Smooth muscle cell of the brain vasculature (primary cell): ENCODE data around the gene NT5C2.
A peak's percentile ranks its signal among the peaks of the same experiment; 100 is the strongest.

Experiments used
- DNase-seq: peaks from one replicate; pipeline ENCODE4 v3.0.0-alpha.2; 2012; ENCODE audit warnings: low read depth, low spot score

Gene NT5C2

DNA sequence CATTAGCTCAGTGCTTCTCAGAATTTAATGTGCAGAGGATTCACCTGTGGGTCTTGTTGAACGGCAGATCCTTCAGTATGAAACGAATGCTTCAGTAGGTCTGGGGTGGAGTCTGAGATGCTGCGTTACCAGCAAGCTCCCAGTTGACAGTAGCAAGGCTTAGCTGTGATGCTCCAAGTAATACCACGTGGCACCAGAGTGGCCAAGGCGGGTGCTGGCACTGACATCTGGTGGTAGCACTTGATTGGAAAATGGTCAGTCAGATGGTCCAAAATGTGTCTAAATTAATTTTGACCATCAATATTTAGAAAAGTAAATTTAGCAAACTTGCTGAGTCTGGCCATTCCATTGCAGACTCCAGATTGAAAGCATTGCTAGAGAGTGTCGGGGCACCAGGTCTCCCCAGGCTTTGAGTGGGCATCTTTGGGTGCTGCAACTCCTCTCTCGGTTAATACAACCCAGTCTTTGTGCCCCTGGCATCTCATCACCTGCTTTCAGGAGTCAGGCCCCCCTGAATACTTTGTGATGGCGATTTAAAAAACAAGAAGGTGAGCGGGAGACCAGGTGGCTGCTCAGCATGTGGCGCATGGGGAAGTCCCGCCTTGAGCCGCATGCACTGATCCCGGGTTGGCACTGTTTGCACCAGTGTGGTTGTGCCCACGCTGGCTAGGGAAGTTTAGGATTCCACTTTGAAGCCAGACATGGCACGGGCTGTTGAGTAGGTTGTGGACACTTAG lies 130.1 kb downstream of the NT5C2 start:
- DNase-seq = no peak

DNA sequence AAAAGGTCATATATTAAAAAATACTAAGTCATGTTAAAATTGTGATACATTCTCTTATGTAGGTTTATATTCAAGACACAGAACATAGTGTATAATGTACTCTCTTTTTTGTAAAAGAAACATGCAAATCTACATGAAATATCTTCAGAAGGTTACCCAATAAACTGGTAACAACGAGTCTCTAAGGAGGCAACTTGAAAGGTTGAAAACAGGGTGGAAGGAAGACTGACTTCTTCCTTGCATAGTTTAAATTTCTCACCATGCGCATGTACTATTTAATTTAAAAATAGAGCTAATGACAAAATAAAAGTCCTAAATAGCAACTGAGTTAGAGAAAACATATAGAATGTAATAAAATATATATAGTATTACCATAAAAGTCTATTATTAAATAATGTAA lies 132.5 kb downstream of the NT5C2 start:
- no peak for DNase-seq

DNA sequence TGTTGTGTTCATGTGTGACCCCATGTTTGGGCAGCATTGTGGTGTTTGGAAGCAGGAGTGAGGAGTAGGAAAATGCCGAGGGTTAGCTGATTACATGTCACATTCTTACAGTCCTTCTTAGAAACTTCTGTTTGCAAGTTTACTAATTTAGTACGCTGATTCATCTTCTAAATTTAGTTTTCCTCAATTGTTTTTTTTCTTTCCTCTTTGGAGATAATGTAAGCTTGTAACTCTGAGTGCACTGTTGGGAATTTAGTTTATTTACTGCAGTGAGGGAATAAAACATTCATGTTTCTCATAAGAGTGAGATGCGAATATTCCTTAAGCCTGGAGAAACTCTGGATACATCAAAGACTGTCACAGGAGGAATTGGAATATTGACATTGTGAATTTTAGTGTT lies 135.0 kb downstream of the NT5C2 start:
- DNase-seq = no peak

GRCh38 chr10:103055105-103055504 lies 138.0 kb downstream of the NT5C2 start:
- no peak for DNase-seq

DNA sequence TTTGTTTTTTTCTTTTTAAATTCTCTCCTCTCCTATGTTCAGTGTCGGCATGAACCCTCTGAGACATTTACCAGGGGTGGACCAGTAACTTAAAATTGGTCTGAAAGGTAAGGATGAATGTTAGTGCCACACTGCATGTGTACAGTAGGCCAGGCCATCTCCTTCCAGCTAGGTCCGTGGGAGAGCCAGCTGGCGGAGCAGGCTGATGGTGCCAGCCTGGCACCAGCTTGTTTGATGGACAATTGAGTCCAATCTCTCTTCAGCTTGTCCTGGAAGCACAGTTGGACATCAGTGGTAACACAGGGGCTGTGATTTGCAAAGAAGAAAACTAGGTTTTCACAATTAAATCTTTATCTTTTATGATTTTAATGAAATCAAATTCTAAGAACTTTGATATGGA lies 138.5 kb downstream of the NT5C2 start:
- no peak for DNase-seq

DNA sequence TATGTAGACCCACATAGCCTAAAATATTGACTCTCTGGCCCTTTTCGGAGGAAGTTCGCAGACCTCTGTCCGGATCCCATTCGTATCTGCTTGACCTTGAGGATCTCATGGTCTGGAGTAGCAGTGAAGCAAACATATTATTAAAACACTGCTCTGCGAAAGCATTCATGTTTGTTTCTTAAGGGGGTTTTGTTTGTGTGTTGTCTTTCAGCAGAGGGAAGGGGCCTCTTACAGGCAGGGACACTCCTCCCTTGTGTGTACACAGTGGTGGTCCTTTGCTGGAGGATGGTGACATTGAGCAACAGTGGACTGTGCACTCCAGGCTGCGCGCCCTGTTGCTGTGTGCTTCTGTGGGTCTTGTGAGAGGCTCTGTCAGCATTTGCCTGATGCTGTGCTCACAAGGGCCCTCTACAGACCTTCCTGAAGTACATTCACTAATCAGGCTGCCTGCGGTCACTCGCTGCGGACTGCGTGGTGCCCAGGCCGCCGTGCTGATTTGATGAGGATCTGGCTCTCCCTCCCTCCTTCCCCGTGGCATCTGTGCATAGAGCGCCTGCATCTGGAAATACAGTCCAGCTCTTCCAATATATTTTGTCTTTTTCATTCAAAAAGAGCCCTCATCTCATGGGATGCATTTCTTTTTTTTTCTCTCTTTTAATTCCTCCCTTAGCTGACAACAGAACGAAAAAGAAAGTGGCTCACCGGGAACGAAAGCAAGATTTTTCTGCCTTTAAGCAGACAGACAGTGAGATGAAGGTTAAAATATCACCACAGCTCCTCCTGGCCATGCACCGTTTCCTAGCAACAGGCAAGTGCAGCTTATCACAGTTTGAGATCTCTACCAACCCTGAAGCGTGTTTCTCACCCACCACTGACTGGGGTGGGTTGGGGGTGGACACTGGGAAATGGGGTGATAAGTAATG lies 139.2 kb downstream of the NT5C2 start:
- DNase-seq = peak; percentile 36

DNA sequence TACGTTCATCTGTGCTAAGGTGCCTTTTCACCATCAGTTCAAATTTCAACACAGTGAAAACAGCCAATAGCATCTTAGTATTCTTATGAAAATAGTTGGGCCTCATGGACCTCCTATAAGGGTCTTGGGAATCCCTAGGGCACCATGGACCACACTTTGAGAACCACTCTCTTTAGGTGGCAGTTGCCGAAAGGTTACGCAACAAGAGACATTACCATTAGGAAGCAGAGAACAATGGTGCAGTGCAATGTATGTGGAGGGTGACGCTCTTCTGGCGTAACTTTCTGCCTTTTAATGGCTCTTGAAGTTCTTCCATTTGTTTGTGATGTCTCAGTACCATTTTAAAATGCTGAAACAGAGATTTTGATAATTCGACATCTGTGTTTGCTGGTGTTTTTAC lies 143.8 kb downstream of the NT5C2 start:
- DNase-seq = no peak

DNA sequence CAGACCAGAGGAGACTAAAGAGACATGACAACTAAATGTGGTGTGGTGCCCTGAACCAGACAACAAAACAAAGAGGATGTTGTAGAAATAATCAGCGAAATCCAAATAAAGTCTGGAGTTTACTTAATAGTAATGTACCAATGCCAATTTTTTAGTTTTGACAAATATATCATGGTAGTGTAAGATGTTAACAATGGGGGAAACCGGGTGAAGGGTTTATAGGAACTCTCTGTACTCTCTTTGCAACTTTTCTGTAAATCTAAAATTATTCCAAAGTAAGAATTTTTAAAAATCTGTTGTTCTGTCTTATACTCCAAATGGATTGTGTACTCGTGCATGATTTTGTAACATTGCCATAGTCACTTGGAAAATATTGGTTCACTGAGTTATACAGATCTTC lies 145.7 kb downstream of the NT5C2 start:
- DNase-seq = no peak

DNA sequence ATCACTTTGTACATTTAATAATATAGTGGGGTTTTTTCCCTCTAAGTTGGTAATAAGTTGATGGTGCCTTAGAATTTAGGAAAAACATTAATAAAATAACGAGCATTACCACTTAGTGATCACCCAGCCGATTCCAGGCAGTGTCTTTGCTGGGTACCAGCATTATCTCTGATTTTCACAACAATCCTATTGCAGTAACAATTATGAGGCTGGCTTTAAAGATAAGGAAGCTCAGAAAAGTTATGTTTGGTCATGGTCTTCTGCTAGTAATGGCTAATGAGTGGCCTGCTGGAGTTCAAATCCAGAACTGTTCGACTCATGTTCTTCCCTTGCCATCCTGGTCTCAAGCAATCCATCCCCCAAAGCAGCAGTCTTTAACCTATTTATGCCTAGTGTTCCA lies 147.1 kb downstream of the NT5C2 start:
- DNase-seq = no peak

DNA sequence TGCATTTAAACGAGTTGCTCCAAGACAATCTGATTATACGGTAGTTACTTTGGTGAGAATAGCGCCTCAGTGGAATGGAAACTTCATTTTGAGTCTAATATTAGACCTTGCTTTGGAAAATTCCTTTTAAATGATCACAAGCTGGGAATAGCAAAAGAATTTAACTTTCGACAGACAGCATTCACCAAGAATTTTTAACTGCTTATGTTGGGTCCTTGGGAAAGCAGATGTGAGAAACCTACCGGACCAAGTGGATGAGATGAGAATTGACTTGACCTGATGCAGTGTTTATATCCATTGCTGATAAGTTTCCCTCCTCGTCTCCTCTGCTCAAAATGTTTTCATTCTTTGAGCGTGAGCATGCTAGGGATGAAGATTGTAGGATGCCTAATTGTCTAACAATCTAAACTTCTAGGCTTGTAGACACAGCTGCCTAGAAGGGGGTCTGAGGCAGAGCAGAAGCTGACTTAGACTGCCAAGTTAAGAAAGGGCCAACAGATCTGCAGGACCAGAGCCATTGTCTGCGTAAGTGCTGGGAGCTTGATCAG lies 148.1 kb downstream of the NT5C2 start:
- DNase-seq = no peak

GRCh38 chr10:103042908-103043307 lies 150.2 kb downstream of the NT5C2 start:
- no peak for DNase-seq

DNA sequence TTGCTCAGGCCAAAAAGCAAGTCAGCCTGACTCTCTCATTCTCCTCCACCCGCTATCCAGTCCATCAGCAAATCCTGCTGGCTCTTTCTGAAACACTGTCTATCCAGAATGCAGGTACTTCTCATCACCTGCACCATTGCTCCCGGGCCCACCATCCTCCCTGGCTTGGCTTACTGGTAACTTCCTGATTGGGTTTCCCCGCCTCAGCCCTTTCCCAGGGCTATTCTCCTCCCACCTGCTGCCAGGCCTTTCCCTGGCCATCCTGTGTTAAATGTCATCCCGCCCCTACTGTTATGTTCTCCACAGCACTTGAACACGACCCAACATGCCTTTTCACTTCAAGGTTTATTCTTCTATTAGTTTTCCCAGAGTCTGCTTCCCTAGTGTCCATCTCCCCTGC lies 150.9 kb downstream of the NT5C2 start:
- DNase-seq = no peak

- no peak for DNase-seq
Measured at GRCh38 chr10:103041391-103041790, 151.7 kb downstream of the NT5C2 start.

DNA sequence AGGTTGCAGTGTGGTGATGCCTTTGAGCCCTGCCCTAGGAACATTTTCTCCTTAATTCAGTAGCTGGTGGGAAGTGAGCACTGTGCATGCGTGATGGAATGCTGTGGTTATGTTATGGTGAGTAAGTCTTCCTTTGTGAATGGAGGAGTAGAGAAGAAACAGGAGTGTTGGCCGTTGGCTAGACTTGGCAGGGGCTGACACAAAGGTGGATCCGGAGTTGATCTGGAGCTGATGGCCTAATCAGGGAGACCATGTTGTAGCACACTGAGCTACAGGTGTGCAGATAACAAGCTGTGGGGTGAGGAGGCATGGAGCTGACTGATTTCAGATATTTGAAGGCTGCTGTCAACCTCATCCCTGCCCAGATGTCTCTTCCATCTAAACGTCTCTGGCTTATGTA lies 152.7 kb downstream of the NT5C2 start:
- no peak for DNase-seq

GRCh38 chr10:103038570-103038969 lies 154.5 kb downstream of the NT5C2 start:
- DNase-seq = no peak
